ENCODE results near the gene B4GALT1. TPM values are rescaled to one million over a fixed set of nuclear protein-coding genes. Genes with fewer than 3 reads are reported as not detected.
"Not testable (repeated sequence)": the region's sequence is repeated elsewhere in the genome, so short reads cannot be mapped to it uniquely, and the experiment has no call there.

The B4GALT1 gene
- polyA plus RNA-seq, 1 donor from 2014 or later: 55.1 TPM

DNA sequence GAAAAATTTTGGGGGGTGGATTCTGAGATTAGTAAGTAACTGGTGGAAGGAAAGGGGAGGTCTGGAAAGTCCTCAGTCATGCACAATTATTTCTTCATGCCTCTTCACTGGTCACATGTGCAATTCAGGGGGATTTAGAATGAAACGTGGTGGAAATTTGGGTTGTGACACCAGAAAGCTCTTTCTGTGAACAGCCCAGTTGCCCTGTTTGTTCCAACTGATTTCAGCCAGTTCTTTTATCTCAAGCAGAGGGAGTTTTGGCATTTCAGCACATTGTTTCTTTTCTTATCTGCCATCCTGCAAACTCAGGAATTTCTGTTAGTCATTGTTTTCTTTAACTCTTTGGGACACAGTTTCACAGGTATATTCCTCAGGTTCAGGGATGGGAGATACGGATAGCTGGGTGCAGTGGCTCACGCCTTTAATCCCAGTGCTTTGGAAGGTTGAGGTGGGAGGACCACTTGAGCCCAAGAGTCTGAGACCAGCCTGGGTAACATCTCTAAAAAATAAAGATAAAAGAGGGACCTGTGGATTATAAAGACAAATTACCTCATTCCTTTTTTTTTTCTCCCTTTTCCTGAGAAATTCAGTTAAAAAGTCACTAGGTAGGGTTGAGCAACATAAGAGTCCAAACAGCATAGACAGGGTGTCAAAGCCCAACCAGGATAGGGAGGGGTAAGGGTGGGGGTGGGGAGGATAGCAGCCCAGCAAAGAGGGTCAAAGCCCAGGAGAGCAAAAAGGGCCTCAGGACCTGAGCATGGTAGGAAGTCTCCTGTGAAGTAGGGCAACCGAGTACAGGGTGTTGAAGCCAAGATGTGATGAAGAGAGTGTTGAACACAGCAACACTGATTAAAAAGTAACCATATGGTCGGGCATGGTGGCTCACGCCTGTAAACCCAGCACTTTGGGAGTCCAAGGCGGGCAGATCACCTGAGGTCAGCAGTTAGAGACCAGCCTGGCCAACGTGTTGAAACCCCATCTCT, 5.4 kb upstream of the B4GALT1 start:
- Mint-ChIP-seq H3K9me3 (no peaks in the 10 kb centered on the region), H3K27me3 (no peaks in the 10 kb centered on the region), H3K36me3 (no peaks in the 10 kb centered on the region), H3K4me1 (peaks cover 10 to 17% (median 12%) of the 10 kb centered on the region in 3 donors), H3K27ac (no peak overlapping the region), H3K4me3 (peak overlapping the region in 1 of 4 donors; percentile 11)

DNA sequence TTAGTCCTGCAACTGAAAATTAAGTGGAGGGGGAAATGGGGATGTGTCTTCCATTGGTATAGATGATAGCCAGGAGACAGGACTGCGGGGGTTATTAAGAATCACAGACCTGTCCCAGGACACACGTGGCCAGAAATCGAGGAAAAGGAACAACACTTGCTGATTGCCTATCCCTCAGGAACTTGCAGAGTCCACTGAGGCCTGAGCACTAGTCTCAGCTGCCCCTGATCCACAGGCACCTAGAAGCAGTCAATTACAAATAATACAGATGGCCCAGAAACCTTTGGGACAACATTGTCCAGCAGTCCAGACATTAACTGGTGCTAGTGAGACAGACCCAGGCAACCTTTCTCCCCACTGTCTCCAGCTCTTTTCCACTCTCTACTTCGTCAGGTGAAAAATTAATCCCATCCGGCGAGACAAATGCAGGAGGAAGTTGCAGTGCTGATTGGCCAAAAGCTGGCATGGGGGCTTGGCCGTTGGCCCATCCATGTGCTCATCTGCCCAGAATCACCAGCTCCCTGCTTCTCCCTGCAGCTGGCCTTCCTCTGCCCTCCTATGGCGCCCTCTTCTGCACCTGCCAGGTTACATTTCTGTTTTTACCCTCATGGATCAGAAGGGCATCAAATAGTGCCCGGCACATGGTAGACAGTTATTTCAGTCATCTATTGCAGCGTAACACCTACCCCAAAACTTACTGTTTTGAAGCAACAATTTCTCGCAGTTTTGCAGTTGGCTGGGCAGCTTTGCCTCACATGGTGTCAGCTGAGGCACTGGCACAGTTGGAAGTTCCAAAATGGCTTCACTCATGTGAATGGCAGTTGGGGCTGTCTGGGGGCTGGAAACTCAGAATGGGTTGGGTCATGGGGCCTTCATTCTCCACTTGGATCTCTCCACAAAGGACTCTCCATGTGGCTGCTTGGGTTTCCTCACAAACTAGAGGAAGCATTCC, 3.6 kb upstream of the B4GALT1 start:
- Mint-ChIP-seq H3K4me1 (peaks cover 10 to 17% (median 13%) of the 10 kb centered on the region in 3 donors), H3K27me3 (no peaks in the 10 kb centered on the region), H3K36me3 (no peaks in the 10 kb centered on the region), H3K27ac (peak overlapping the region in 2 of 3 donors; percentile 9 to 62), H3K9me3 (no peaks in the 10 kb centered on the region), H3K4me3 (peak overlapping the region in 1 of 4 donors; percentile 33)

DNA sequence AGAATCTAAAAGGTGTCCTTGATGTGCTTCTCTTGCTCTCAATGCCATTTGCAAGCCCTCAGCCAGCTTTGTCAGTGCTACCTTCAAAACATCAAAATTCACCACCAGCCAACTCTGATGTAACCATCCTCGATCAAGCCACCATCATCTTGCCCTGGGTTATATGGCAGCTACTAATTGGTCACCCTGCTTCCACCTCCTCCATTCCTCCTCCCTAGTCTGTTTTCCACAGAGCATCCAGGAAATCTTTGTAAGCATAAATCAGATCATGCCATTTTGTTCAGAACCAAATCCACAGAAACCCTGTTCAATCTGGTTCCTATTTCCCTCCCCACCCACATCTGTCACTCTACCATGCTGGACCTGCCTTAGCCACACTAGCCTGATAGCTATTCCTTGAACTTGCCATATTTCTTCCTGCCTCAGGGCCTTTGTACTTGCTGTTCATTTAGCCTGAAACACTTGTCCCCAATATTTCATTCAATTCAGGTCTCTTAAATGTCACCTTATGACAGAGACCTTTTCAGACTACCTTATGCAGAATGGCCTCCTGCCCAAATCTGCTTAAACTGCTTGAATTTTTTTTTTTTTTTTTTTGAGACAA, 1.9 kb upstream of the B4GALT1 start:
- Mint-ChIP-seq H3K27ac (peak overlapping the region; percentile 92 to 99 (median 95)), H3K4me3 (peak overlapping the region in 3 of 4 donors; percentile 35 to 94 (median 91)), H3K36me3 (no peaks in the 10 kb centered on the region), H3K27me3 (no peaks in the 10 kb centered on the region), H3K9me3 (no peaks in the 10 kb centered on the region), H3K4me1 (peaks cover 16 to 27% (median 22%) of the 10 kb centered on the region in 3 donors)

DNA sequence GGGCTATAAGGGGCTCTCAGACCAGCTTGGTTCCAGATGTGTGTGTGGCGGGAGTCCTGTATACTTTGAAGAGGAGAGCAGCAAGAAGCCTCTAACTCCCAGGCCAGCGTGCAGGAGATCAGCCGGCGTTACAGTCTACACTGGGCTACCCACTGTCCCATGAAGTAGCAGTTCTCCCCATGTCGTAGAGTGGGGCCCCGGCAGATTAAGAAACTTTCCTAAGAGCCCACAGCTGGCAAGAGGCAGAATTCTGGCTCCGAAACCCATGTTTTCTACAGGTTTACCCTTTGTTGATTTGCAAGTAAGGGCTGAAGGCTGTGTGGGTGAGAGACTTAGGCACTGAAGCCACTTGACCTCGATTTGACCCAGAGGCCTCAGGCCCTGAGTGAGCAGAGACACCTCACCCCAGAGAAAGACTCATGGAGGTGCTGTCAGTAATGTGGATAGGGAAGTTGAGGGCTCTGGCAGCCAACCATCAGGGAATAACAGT, 881 bp upstream of the B4GALT1 start:
- peaks cover 16 to 32% (median 25%) of the 10 kb centered on the region in 3 donors for H3K4me1 Mint-ChIP-seq
- peak overlapping the region; percentile 91 to 95 (median 94) for H3K4me3 Mint-ChIP-seq
- H3K36me3 Mint-ChIP-seq: no peaks in the 10 kb centered on the region
- H3K27ac Mint-ChIP-seq: peak overlapping the region; percentile 92 to 99 (median 95)
- H3K9me3 Mint-ChIP-seq: no peaks in the 10 kb centered on the region
- no peaks in the 10 kb centered on the region for H3K27me3 Mint-ChIP-seq

DNA sequence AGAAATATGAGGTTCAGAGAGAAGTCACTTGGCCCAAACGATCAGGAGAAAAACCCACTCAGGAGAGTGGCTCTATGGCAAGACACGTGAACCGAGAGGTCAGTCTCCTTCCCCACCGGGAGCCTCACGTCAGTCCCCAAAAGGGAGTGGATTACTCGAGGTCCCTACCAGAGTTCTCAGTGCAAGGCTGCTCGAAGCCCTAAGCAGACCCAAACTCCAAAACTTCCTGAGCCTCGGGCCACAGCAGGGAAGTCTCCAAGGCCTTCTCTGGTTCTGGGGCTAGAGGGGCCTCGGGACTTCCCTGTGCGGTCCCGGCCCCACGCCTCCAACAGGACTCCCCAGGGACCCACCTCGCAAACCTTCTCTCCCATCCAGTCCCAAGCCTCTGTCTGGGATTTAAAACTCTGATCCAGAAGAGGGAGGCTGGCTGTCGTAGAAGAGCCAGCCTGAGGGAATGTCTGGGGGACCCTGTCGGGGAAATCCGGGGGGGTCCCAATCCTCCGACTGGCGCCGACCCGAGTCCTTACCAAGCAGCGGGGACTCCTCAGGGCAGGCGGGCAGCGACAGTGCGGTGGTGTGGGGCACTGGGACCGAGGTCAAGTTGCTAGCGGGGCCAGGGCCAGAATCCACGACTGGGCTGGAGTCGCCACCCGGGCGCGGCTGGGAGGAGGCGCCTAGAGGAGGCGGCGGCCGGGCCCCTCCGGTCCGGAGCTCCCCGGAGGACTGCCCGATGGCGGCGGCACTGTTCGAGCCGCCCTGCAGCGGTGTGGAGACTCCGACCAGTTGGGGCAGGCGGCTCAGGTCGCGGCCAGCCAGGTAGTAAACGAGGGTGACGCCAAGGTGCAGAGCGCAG, 679 bp downstream of the B4GALT1 start:
- Mint-ChIP-seq H3K4me1 (peaks cover 29 to 47% (median 38%) of the 10 kb centered on the region in 3 donors), H3K27me3 (no peaks in the 10 kb centered on the region), H3K27ac (peak overlapping the region; percentile 91 to 95 (median 92)), H3K9me3 (no peaks in the 10 kb centered on the region), H3K36me3 (no peaks in the 10 kb centered on the region), H3K4me3 (peak overlapping the region; percentile 89 to 97 (median 93))

DNA sequence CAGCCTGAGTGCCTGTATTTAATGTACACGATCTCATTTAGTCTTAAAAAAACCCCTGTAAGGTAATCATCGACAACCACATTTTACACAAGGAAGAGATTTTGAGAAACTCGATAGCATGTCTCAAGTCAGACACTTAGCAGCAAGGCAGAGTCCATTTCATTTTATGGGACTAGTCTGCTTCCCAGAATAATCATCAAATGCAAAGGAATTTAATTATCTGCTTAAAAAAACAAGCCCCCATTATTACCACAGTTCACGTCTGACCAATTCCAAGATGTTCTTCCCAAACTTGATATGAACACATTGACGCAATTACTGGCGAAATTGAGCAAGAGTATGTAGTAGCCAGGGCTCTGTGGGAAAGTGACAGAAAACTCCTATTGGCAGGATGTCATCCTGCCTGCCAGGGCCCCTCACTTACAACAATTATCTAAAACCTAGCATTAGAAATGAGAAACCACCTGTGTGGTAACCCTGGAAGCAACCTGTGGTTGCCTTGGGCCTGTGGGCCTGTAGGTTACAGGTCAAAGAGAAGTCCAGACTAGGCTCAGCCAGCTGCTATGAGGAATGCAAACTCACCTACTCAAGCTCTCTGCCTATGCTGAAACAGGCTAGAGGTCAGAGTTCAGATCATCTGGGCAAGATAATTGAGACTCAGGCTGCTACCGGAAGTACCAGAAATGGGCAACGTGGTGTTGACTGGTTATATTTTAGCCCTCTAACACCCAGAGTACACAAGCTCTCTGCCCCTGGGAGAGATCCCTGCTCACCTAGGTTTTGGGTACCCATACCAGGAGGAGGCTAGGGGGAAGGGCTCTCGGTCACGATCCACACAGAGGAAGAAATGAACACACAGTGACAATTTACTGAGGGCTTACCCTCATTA, 1.6 kb downstream of the B4GALT1 start:
- peak overlapping the region; percentile 89 to 97 (median 93) for H3K4me3 Mint-ChIP-seq

DNA sequence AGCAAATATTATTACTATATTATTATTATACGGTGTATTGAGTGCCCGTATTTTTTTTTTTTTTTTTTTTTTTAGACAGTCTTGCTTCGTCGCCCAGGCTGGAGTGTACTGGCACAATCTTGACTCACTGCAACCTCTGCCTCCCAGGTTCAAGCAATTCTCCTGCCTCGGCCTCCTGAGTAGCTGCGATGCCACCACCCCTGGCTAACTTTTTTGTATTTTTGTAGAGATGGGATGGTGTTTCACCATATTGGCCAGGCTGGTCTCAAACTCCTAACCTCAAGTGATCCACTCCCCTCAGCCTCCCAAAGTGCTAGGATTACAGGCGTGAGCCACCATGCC, 2.2 kb downstream of the B4GALT1 start:
- H3K36me3 Mint-ChIP-seq, H3K27me3 Mint-ChIP-seq, H3K9me3 Mint-ChIP-seq: not testable (repeated sequence)
- Mint-ChIP-seq H3K4me1 (peaks cover 40 to 55% (median 47%) of the 10 kb centered on the region in 3 donors), H3K27ac (peak overlapping the region; percentile 91 to 95 (median 92)), H3K4me3 (peak overlapping the region; percentile 89 to 97 (median 93))

More for the DNA sequence above, 1.6 kb downstream of the B4GALT1 start:
- H3K36me3 Mint-ChIP-seq: no peaks in the 10 kb centered on the region
- peaks cover 37 to 50% (median 43%) of the 10 kb centered on the region in 3 donors for H3K4me1 Mint-ChIP-seq
- H3K9me3 Mint-ChIP-seq: no peaks in the 10 kb centered on the region
- H3K27me3 Mint-ChIP-seq: no peaks in the 10 kb centered on the region
- peak overlapping the region; percentile 91 to 95 (median 92) for H3K27ac Mint-ChIP-seq

DNA sequence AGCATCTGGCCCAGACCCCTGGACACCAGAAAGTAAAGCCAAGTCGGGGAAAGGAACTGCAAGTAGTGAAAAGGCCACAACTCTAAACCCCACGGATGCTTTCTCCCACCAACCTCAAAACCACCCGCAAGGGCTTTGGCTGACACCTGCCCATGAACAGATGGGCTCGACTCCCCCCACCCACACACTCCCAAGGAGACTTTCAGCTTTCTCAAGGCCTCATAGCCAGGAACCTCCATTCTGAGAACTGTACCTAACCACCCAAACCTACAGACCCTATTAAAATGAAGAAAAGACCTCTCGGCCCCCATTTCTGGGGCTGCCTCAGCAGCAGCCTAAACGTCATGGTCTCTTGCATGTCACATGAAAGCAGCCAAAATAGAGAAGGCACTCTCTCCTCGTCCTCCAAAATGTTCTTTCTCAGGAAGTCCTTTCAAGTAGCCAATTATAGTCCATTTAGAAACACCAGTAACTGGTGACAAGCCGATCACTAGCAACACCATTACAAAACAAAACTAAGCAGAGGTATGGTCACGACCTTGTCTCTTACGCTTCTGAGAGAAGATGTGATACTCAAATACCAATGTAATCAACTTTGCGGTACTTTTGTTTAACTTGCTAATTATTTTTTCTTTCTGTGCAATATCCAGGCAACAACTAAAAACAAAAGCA, 2.9 kb downstream of the B4GALT1 start:
- Mint-ChIP-seq H3K4me3 (peak overlapping the region; percentile 89 to 97 (median 93)), H3K27me3 (no peaks in the 10 kb centered on the region), H3K4me1 (peaks cover 45 to 61% (median 52%) of the 10 kb centered on the region in 3 donors), H3K27ac (peak overlapping the region; percentile 91 to 98 (median 92)), H3K9me3 (no peaks in the 10 kb centered on the region), H3K36me3 (no peaks in the 10 kb centered on the region)

DNA sequence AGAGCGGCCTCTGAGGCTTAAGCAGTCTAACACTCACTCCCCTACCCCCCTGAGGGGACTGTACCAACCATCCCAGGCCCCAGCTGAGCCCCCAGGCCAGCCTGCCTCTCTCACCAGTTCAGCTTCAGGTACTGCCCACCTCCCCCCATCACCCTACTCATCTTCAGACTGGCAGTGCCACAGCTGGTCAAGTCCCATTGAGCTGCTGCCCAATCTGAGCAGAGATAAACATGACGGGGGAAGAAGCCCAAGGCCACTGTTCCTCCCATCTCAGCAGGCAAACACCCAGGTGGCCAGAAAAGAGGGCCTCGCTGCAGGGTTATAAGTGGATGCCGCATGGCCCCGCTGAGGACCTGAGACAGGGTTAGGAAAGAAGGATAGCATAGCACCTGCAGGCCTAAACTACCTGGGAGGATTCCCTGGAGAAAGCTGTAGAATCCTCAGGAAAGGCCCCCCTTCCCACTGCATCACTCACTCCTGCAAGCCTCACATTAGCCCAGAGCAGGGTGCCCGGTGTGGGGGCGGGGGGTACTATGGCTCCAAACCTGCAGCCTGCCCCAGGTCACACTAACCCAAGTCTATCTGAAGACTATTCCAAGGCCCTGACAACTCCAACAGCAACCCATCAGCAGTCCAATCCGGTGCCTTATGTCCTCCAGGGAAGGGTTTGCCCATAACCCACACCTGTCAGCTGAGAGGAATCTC, 3.6 kb downstream of the B4GALT1 start:
- peak overlapping the region; percentile 91 to 98 (median 92) for H3K27ac Mint-ChIP-seq
- no peaks in the 10 kb centered on the region for H3K27me3 Mint-ChIP-seq
- H3K36me3 Mint-ChIP-seq: peaks cover 3% of the 10 kb centered on the region
- peak overlapping the region; percentile 89 to 97 (median 93) for H3K4me3 Mint-ChIP-seq
- no peaks in the 10 kb centered on the region for H3K9me3 Mint-ChIP-seq
- peaks cover 45 to 61% (median 55%) of the 10 kb centered on the region in 3 donors for H3K4me1 Mint-ChIP-seq

DNA sequence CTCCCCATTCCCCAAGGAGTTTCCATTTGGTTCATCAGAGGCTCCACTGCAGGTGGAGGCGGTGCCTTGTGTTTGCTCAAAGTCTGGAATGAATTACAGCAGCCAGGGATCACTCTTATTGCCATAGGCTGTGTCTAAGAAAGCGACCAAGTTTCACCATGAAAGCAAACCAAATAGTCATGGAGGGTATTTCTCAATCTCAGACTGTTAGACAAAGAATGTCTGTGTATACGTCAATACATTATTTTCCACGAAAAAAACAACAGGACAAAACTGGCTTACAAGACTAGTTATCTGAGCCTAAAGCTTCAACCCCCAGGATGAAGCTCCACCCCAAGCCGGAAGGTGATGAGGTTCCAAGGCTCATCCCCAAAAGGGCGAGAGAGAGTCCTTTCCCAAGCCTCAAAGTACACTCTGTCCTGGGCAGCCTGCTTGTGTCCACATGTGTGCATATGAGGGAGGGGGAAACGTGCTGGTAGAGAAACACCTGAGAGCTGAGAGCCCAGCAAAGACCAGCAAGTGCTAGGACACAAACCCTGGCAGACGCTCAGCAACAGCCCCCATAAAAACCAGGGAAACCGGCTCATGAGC, 4.3 kb downstream of the B4GALT1 start:
- H3K4me3 Mint-ChIP-seq: peak overlapping the region; percentile 89 to 97 (median 93)
- peak overlapping the region; percentile 92 to 99 (median 98) for H3K27ac Mint-ChIP-seq
- H3K27me3 Mint-ChIP-seq: no peaks in the 10 kb centered on the region
- H3K4me1 Mint-ChIP-seq: peaks cover 49 to 63% (median 57%) of the 10 kb centered on the region in 3 donors
- no peaks in the 10 kb centered on the region for H3K9me3 Mint-ChIP-seq
- peaks cover 3% of the 10 kb centered on the region for H3K36me3 Mint-ChIP-seq

DNA sequence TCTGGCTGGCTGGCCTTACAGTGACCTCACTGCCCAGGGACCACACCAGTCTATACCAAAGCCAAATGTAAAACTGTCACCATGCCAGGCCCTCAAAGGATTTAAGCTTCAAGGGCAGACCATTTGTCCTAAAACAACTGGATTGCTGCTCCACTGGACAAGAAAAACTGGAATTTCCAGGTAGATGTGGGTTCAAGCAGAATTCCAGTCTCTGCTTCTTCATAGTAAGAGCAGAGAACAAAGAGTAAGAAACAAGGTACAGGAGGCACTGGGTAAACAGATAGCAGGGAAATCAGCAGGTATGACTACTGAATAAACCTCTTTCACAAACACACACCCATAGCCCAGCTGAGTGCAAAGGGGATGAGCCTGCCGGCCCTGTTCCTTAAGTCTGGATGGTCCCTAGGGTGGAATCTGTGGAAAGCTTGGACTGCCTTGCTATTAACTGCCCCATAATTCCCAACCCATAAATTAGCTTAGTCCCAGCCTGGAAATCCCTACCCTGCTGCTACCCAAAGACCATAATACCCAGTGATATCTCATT, 5.5 kb downstream of the B4GALT1 start:
- Mint-ChIP-seq H3K36me3 (peaks cover 3% of the 10 kb centered on the region), H3K4me1 (peaks cover 49 to 71% (median 63%) of the 10 kb centered on the region in 3 donors), H3K27me3 (no peaks in the 10 kb centered on the region), H3K4me3 (peak overlapping the region; percentile 89 to 97 (median 93)), H3K9me3 (no peaks in the 10 kb centered on the region), H3K27ac (peak overlapping the region; percentile 92 to 99 (median 98))
